GM12864 (cell line): ENCODE measurements around the gene CS.

Source experiments
- DNase-seq: peaks from one replicate; pipeline ENCODE4 v3.0.0-alpha.2; 2011; ENCODE audit warnings: low read depth
- H3K4me3 ChIP-seq: 2 replicates; pipeline ENCODE4 v1.5.1; 2011; ENCODE audit warnings: mild to moderate bottlenecking, low read depth, low read length, control low read depth
- CTCF ChIP-seq: IDR thresholded peaks from 2 replicates; pipeline ENCODE4 v1.5.1; 2011; ENCODE audit warnings: low read depth, mild to moderate bottlenecking, moderate library complexity, low read length, control low read depth, inconsistent platforms; ENCODE audit errors: missing control alignments

Gene CS

DNA sequence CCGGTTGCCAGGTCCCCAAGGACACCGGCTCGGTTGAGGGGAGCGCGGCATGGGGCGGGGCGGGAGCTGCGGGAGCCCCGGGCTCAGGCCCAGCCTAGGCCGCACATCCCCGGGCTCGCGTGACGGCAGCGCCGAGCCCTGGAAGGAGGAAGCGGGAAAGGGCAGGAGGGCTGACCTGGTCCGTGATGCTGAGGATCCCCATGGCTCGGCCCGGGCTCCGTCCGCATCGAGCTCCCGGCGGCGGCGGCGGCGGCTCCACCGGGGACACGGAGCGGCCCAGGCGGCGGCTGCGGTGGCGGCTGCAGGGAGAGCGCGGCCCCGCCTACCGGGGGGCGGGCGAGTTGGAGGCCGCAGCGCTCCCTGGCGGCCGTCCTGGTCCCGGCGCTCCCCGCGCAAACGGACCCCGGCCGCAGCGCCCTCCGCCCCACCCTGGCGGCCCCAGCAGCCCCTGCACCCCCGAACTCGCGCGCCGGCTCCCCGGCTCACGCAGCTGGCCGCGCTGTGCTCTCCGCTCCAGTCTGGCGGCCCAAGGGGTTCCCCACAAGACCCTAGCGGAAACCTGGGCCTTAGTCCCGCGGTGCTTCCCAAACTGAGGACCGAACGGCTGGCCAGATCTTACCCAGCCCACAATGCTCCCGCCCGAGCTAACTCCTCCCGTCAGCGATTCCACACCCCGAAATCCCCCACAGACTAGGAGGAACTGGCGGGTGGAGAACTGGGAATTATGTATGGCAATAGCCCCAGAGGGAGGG, 41.9 kb downstream of the CS start, which contains the start of gene ANKRD52:
ANKRD52 (minus strand) TSS at position 317 of the 752 bp plus-strand sequence; CDS start at position 202, 115 bp downstream.
- DNase-seq = peak; percentile 22

DNA sequence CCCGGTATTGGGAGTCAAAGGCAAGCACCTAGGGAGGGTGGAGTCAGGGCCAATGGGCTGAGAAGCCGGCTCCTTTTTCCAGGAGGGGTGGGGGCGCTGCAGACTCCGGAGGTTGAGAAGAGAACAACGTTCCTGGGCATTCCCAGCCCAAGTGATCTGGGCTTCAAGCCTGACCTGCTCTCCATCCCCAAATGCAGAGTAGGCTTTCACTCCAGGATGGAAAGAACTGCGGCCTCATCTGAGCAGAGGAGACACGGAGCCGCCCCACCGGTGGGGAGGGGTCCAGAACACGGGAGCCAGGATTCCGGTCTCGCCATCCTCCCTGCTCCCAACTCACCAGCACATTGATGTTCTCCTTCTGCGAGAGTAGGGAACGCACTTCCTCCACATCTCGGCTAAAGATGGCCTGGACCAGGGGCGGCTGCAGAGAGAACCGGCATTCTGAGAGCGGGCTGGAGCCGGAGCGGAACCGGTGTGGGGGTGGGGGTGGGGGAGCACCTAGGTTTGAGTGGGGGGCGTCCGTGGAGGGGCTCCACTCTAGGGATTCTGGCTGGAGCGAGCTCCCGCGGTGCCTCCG, 42.6 kb downstream of the CS start:
- peak overlapping the region; percentile 57 for H3K4me3 ChIP-seq
- no peak for DNase-seq
- TF ChIP-seq CTCF = no peak

More for the DNA sequence above, 41.9 kb downstream of the CS start, which contains the start of gene ANKRD52:
- peak within 1 kb of the TSS; percentile 57 for H3K4me3 ChIP-seq
- peak; percentile 69 for TF ChIP-seq CTCF

DNA sequence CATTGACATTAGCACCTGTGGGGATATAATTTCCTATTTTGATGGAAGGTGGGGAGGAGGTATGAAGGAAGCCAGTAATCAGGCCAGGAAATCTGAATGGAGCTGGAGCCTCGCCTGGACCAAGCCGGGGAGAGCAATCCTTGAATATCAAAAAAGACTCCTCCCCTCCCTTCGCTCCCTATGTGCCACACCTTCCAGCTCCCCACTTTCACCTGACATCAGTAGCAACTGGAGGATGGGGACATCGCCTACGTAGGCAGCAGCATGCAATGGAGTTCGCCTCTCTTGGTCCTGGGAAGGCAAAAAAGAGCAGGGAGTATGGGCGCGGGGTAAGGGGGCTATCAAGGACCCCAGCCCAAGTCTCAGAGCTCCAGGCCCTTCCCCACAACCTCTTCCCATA, 43.1 kb downstream of the CS start:
- peak overlapping the region; percentile 57 for H3K4me3 ChIP-seq
- DNase-seq = no peak
- TF ChIP-seq CTCF = no peak

DNA sequence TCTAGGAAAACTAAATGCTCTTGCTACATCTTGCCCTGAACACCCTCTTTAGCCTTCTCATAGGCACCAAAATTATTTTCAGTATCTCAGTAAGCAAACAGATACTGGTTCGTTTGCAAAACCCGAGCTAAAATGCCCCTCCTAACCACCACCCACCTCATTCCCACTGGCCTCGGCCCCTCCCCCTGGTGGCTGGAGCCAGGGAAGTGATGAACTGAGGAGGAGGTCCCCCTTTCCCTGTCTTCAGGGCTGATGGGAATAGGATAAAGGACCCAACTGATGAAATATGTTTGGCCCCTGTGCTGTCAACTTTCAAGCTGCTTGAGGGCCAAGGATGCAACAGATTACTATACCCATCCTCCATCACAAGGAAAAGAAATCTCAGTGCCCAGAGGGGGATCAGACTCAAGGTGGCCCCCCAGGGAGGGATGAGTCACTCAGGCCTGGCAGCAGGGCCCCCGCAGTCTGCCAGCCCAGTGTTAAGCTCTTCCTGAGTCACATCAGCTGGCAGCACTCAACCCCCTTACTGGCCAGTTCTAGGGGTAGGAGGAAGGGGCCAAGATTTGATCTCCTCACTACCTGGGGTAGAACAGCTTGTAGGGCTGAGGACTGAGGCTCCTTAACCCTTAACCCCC, 43.7 kb downstream of the CS start:
- H3K4me3 ChIP-seq = no peak overlapping the region
- no peak for TF ChIP-seq CTCF
- DNase-seq = no peak

DNA sequence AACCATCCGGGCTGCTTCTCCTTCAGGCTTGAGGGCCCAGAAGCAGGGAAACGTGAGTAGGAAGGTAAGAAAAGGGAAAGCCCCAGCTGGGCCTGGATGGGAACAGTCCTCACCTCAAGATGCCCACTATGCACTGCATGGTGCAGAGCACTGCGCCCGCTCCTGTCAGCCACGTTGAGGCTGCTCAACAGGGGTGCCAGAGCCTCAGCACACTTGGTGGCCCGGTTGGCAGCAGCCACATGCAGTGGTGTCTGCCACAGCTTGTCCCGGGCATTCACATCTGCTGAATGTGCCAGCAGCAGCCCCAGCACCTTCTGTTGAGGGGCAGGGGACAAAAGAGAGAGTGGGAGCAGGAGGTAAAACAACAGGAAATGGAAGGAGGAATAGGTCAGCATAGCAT, 44.5 kb downstream of the CS start:
- DNase-seq = no peak
- no peak for TF ChIP-seq CTCF
- H3K4me3 ChIP-seq = no peak overlapping the region

DNA sequence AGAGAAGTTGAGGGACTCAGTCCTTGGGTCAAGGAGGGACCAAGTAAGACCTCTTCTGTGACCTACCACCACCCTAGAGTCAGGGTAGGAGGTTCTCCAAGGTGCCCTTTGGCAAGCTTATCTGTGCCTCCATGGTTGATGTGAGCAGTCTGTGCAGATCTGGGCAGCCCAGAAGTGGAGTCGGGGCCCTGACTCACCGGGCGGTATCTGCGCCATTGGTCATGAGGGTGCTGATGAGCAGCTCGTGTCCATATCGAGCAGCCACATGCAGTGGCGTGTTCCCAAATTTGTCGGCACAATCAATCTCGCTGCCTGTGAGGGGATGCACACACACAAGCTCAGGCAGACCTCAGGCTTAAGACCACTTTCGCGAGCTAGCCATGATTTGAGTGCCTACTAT, 47.0 kb downstream of the CS start:
- no peak for TF ChIP-seq CTCF
- DNase-seq = no peak
- no peak overlapping the region for H3K4me3 ChIP-seq

DNA sequence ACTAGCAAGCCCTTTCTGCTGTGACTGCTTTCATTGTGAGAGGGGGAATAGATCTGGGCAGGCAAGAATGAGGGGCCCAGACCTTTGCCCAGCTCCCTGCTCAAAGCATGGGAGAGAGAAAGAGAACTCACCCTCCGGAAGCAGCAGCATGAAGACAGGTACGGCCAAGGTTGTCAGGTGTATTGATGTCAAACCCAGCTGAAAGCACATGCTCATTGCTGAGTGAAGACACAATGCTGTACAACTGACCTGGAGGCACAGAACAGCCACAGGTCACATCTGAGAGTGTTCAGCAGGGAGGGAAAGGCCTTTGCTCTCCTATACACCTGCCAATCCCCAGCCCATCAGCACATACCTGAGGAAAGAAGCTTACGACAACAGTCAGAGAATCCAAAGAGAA, 47.5 kb downstream of the CS start:
- no peak overlapping the region for H3K4me3 ChIP-seq
- no peak for TF ChIP-seq CTCF
- DNase-seq = no peak
